Measurements from ENCODE around the gene CIAO3. TPM values are rescaled to one million over a fixed set of nuclear protein-coding genes. Genes with fewer than 3 reads are reported as not detected.

Gene CIAO3
- total RNA-seq, 1 donor from 2014 or later = 46.0 TPM

GRCh38 chr16:725463-726187, 15.2 kb downstream of the CIAO3 start:
- Mint-ChIP-seq H3K4me3 (peak overlapping the region; percentile 8), H3K9me3 (no peaks in the 10 kb centered on the region)

GRCh38 chr16:725041-725376, 15.8 kb downstream of the CIAO3 start:
- peaks cover 18% of the 10 kb centered on the region for H3K27me3 Mint-ChIP-seq (ENCODE audit: low read depth)
- TF ChIP-seq CTCF (IDR thresholded peaks at IDR 0.05; ENCODE audit: unreplicated experiment) = no peak
- peaks cover 4% of the 10 kb centered on the region for H3K4me1 Mint-ChIP-seq
- no peak for DNase-seq (ENCODE audit: low spot score in 2 of 2, unreplicated experiment in 2 of 2)
- no peak overlapping the region for H3K4me3 Mint-ChIP-seq
- no peaks in the 10 kb centered on the region for H3K36me3 Mint-ChIP-seq
- no peaks in the 10 kb centered on the region for H3K9me3 Mint-ChIP-seq
- no peak overlapping the region for H3K27ac Mint-ChIP-seq

More at GRCh38 chr16:725463-726187, 15.2 kb downstream of the CIAO3 start:
- Mint-ChIP-seq H3K27me3 (ENCODE audit: low read depth) (peaks cover 18% of the 10 kb centered on the region), H3K27ac (no peak overlapping the region), H3K4me1 (no peaks in the 10 kb centered on the region), H3K36me3 (no peaks in the 10 kb centered on the region)
- TF ChIP-seq CTCF (IDR thresholded peaks at IDR 0.05; ENCODE audit: unreplicated experiment) = no peak
- DNase-seq (ENCODE audit: low spot score in 2 of 2, unreplicated experiment in 2 of 2) = no peak

GRCh38 chr16:724188-725040, 16.4 kb downstream of the CIAO3 start:
- no peak for DNase-seq (ENCODE audit: low spot score in 2 of 2, unreplicated experiment in 2 of 2)

GRCh38 chr16:723695-724094, 17.1 kb downstream of the CIAO3 start:
- H3K4me1 Mint-ChIP-seq = peaks cover 10% of the 10 kb centered on the region
- DNase-seq (ENCODE audit: low spot score in 2 of 2, unreplicated experiment in 2 of 2) = no peak
- H3K4me3 Mint-ChIP-seq = no peak overlapping the region
- no peak for TF ChIP-seq CTCF (IDR thresholded peaks at IDR 0.05; ENCODE audit: unreplicated experiment)
- no peak overlapping the region for H3K27ac Mint-ChIP-seq
- peaks cover 18% of the 10 kb centered on the region for H3K27me3 Mint-ChIP-seq (ENCODE audit: low read depth)
- no peaks in the 10 kb centered on the region for H3K9me3 Mint-ChIP-seq
- H3K36me3 Mint-ChIP-seq = no peaks in the 10 kb centered on the region

More at GRCh38 chr16:724188-725040, 16.4 kb downstream of the CIAO3 start:
- no peak for TF ChIP-seq CTCF (IDR thresholded peaks at IDR 0.05; ENCODE audit: unreplicated experiment)
- Mint-ChIP-seq H3K4me1 (peaks cover 7% of the 10 kb centered on the region), H3K4me3 (no peak overlapping the region), H3K9me3 (no peaks in the 10 kb centered on the region), H3K36me3 (no peaks in the 10 kb centered on the region), H3K27me3 (ENCODE audit: low read depth) (peaks cover 18% of the 10 kb centered on the region), H3K27ac (no peak overlapping the region)

GRCh38 chr16:722835-723633, 17.8 kb downstream of the CIAO3 start:
- Mint-ChIP-seq H3K36me3 (no peaks in the 10 kb centered on the region), H3K27ac (no peak overlapping the region), H3K4me3 (peak overlapping the region; percentile 26), H3K9me3 (no peaks in the 10 kb centered on the region), H3K4me1 (peaks cover 10% of the 10 kb centered on the region), H3K27me3 (ENCODE audit: low read depth) (peaks cover 16% of the 10 kb centered on the region)
- no peak for TF ChIP-seq CTCF (IDR thresholded peaks at IDR 0.05; ENCODE audit: unreplicated experiment)
- DNase-seq (ENCODE audit: low spot score in 2 of 2, unreplicated experiment in 2 of 2) = no peak

All from mesothelial cell of epicardium (in vitro differentiated cells).